Hematopoietic multipotent progenitor cell treated with erythropoietin and hydrocortisone succinate and interleukin-3 and kit ligand, for 4 days (in vitro differentiated cells): Measurements from ENCODE around the gene ZNHIT6.
"Not testable (repeated sequence)": the region's sequence is repeated elsewhere in the genome, so short reads cannot be mapped to it uniquely, and the experiment has no call there.

Source experiments
- DNase-seq: peaks from one replicate; pipeline ENCODE4 v3.0.0-alpha.2; 2015

The ZNHIT6 gene

DNA sequence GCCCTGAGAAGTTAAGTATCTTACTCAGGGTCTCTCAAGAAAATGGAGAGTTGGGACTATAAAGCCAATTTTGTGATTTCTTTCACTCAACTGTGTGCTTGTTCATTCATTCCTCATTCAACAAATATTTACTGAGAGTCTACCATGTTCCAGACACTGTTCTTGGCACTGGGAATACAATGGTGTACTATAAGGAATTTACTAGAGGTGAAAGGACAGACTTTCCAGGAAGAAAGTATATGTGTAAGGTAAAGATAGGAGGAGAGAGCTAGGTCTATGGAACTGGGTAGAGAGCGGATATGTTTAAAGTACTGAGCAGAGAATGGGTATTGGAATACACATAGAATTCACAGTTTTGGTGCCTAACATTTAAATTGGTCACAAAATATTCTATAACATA lies 42.3 kb downstream of the ZNHIT6 start:
- DNase-seq = no peak

DNA sequence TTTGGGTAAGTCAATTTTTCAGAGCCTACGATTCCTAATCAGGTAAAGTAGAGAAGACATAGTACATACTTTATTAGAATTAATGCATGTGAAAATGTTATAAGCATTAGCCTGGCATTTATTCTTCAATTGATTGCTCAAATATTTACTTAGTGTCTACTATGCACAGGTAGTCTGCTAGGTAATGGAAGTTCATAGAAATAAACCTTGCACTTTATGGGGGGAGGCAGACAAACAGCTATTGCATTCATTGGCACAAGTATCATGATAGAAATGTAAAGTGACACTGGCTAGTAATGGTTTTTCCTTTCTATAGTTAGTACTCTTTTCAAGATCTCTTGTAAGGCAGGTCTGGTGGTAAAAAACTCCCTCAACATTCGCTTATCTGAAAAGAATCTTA lies 44.9 kb downstream of the ZNHIT6 start:
- DNase-seq = no peak

DNA sequence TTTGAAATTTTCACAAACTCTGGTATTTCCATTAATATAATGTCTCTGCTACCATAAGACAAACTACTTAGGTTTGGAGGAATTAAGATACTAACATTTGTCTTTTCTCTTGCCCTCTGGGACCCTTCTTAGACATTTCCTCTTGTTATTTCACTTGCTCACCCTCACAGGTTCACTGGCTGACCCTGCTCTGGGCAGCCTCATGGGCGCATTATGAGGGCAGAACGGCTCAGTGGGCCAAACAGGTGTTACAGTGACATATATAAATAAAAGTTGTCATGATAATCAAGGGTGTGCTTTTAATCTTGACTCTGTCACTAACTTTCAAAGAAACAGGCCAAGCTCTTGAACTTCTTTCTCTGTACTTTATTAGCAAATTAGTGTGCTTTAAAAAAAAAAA lies 46.5 kb downstream of the ZNHIT6 start:
- no peak for DNase-seq

DNA sequence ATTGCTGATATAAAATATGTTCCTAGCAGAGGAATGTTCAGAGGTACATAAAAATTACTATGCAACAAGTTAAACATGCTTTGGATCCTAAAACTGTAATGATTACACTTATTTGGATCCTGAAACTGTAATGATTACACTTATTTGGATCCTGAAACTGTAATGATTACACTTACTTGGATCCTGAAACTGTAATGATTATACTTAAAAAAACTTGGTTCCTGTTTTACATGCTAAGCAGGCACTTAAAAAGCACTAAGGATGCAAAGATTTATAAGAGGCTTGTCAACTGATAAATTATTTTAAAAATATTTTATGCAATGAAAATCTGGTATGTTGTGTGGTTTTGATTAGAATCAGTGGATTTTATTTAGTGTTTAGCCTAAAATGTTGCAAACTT lies 47.7 kb downstream of the ZNHIT6 start:
- no peak for DNase-seq

DNA sequence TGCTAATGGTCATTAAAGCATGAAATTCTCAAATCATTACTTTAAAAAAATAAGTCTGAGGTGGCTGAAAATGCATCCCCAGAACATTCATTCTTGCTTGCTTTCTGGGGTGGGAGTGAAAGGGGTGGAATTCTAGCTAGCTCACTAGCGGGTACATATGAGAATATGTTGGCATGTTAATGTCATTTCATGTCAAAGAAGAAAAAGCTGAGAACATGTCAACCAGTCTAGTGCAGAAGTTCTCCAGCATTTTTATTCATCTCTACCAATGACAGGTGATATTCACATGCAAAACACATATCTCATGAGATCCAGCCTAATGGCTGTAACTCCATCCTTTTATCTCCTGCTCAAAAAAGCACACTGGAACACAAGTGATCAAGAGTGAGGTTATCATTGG lies 49.1 kb downstream of the ZNHIT6 start:
- DNase-seq = no peak

DNA sequence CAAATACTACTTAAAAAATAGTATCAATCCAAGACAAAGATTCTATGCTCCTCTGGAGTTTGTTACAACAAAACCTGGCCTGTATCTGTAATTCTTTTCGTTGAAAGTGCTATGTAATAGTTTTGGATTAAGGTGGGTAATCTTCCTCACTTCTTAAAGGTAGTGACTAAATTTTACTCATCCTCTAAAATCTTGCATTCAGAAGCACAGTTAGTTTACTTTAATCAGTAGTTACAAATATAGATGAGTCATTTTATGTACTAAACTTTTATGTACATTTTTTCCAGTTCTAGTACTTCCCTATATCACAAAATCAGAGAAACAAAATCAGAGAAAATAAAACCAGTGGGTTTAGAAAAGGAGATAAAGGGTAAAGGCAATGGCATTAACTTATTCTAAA lies 51.3 kb downstream of the ZNHIT6 start:
- no peak for DNase-seq

DNA sequence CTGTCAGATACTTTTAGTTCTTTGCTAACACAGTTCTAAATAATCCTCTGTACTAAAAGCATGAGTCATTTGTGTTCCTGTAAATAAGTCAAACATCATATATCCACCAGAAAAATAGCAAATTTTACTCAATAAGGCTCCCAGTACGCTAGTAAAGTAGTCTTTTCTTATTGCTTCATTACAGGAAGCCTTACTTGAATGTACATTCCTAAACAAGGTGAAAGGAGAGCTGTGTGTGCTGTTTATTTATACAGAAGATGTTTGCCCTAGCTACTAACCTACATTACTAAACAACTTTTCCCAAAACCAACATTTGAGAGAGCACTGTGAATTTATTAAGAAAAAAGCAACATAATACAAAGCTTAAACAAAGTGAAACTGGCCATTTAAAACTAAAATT lies 52.0 kb downstream of the ZNHIT6 start:
- no peak for DNase-seq

DNA sequence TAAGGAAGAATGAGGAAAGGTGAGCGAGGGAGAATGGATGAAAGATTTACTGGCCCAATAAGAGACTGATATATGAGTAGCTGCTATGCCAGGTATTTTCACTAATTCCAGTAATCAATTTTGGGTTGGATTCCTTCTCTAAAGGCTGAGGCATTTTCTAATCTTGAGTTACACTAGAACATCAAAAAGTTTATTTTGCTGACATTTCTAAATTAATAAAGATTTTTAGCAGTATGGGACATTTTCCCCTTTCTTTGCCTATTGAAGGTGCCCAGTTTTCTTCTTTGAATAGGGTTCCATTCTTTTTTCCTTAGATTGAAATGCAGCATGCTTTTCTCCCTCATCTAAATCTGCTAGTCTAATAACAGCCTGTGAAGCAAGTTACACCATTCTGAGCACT lies 52.9 kb downstream of the ZNHIT6 start:
- DNase-seq = no peak

DNA sequence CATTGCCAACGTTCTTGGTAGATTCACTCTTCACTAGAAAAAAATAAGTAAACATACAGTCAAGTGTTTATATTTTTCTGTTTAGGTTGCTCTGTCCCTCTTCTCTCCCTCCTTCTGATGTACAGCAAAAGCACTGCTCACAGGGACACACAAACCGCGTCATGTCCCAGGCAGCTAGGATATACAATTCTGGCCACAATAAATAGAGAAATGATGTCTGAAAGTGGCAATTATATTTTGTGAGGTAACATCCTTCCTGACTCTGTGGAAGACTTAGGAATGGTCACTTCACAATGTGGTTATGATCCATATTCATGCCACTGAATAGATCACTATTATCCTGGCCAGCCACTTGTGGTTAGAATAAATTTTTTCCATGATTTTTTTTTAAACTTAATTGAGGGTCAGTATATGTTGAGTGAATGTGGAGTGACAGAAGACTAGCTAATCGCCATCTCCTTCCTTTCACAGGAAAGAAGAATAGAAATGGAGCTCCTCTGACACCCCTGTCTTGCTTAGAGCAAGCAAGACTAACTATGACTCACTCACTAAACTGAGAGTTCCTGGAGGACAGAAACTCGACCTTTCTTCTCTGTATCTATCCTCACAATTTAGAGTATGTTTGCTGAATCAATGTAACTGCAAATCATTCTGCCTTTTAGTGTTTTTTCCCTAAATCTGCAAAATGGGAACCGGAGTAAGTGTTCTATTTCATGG lies 54.0 kb downstream of the ZNHIT6 start:
- DNase-seq = no peak

DNA sequence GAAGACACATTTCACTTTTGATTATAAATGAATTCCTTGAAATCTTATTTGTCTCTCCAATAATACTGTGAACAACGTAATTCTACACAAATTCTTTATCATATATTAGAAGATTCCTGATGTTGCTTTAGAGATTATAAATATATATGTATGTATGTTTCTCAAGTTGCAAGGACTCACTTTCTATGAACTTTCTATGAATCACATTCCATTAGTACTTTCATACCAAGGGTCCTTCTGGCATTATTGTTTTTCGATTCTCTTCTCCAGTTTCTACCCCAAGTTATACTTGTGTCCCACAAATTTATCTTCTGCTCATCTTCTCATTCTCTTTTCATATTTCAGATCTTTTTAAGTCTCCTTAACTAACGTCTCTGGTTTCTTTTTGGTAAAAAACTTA lies 55.9 kb downstream of the ZNHIT6 start:
- DNase-seq = no peak

DNA sequence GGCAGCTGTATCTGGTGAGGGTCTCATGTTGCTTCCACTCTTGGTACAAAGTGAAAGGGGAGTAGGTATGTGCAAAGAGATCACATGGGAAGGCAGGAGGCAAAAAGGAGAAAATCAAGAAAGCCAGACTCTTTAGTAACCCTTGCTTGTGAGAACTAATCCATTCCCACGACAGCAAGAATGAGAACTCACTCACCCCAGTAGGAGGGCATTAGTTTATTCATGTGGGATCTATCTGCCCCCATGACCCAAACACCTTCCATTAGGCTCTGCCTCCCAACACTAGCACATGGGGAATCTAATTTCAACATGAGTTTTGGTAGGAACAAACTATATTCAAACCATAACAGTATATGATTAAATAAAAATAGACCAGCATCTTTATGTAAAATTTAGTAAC lies 57.6 kb downstream of the ZNHIT6 start:
- DNase-seq = no peak

DNA sequence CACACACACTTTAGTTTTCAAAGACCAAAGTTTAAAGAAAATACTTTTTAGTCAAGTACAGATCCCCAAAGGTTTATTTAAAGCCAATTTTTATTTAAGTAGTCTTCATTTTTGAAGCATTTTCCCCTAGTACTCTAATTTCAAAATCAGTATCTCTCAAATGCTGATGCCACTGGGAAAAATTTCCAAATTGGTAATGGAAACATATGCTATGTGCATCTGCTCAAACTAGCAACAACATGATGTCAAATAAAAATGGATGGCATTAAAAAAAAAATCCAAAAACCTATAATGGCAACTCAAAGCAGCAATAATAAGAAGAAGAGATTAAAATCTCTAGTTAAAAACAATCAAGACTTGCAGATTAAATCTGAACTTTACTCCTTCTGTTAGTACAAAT lies 58.6 kb downstream of the ZNHIT6 start:
- DNase-seq = no peak

DNA sequence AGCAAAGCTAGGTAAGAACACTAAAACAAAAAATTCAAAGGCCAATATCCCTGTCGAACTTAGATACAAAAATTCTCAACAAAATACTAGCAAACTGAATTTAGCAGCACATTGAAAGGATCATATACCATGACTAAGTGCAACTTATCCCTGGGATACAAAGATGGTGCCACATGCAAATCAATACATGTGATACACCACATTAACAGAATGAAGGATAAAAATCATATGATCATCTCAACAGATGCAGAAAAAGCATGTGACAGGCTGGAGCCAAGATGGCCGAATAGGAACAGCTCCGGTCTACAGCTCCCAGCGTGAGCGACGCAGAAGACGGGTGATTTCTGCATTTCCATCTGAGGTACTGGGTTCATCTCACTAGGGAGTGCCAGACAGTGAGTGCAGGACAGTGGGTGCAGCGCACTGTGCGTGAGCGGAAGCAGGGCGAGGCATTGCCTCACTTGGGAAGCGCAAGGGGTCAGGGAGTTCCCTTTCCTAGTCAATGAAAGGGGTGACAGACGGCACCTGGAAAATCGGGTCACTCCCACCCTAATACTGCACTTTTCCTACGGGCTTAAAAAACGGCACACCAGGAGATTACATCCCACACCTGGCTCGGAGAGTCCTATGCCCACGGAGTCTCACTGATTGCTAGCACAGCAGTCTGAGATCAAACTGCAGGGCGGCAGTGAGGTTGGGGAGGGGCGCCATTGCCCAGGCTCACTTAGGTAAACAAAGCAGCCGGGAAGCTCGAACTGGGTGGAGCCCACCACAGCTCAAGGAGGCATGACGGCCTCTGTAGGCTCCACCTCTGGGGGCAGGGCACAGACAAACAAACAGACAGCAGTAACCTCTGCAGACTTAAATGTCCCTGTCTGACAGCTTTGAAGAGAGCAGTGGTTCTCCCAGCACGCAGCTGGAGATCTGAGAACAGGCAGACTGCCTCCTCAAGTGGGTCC lies 66.4 kb downstream of the ZNHIT6 start:
- not testable (repeated sequence) for DNase-seq

DNA sequence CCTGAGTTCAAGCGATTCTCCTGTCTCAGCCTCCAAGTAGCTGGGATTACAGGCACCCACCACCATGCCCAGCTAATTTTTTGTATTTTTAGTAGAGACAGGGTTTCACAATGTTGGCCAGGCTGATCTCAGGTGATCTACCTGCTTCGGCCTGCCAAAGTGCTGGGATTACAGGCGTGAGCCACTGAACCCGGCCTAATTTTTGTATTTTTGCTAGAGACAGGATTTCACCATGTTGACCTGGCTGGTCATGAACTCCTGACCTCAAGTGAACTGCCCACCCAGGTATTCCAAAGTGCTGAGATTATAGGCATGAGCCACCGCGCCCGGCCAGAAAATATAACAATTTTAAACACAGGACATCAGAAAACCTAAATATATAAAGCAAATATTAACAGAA lies 68.3 kb downstream of the ZNHIT6 start:
- not testable (repeated sequence) for DNase-seq

DNA sequence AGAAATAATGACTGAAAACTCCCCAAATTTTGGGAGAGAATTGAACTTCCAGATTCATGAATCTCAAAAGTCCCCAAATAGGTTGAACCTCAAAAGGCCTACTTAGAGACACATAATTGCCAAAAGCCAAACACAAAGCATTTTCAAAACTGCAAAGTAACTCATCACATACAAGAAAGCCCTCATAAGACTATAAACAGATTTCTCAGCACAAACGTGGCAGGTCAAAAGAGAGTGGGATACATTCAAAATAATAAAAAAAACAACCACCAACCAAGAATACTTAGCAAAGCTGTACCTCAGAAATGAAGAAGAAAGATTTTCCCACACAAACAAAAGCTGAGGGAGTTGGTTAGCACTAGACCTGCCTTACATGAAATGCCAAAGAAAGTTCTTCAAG lies 69.8 kb downstream of the ZNHIT6 start:
- DNase-seq = no peak

DNA sequence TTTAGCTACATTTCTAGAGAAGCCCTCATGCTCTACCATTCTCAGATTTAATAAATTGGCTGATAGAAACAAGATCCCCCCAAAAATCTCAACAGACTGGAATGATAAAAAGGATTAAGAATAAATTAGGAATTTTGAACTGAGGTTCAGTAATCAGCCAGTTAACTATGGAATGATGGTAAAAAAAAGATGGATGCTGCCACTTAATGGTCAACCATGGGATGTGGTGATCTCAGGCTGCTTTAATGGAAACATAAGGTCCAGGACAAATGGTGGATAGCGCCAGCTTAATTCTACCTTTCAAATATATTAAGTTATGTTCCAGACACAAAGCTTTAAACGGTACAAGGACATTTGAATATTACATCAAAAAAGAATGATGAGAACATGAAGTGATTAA lies 77.7 kb downstream of the ZNHIT6 start:
- no peak for DNase-seq

DNA sequence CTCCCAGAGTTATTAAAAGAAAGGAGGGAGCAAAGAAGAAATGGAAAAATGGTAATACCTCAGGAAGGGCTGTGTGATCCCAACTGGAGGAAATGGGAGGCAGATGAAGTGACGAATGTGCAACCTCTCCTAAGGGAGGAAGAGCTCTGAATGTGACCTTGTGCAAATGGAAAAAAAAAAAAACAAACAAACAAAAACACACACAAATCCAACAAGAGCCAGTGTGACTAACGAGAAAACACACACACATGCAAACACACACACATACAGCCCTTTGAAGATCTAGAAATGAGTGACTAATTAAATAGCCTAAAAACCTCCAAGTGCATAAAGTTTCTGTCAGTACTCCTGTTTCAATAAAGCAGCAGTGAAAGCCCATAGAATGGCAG lies 78.7 kb downstream of the ZNHIT6 start:
- no peak for DNase-seq

DNA sequence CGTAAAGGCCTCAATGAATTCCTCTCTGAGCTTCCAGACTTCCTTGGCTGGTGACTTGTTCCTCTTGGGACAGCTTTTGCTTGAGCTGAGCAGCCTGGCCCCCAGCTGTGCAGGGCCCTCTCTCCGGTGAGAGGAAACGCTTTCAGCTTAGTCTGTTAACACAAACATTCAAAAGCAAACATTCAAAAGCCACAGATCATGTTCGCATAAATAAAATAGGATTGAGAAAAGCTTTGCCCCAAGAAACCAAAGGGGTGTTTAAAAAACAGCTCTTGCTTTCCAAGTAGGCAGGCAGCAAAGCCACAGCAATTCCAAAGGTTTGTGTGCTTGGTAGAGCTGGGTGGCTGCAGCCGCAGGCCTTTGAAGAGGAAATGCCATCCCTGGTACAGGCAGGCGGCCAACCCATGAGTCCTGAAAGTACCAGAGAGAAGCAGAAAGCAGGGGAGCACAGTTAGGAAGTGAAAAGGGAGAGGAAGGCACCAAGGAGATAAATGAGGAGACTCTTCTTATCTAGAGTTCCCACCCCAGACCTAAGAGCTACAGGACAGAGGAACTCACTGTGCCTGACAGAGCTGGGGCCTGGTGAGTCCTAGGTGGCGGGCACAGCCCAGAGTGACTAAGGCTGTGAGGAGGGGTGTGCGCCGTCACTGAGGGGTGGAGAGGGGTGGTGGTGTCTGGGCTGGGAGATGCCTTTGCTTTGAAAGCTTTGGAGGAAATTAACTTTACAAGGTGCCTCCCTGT lies 79.3 kb downstream of the ZNHIT6 start:
- peak; percentile 90 for DNase-seq

DNA sequence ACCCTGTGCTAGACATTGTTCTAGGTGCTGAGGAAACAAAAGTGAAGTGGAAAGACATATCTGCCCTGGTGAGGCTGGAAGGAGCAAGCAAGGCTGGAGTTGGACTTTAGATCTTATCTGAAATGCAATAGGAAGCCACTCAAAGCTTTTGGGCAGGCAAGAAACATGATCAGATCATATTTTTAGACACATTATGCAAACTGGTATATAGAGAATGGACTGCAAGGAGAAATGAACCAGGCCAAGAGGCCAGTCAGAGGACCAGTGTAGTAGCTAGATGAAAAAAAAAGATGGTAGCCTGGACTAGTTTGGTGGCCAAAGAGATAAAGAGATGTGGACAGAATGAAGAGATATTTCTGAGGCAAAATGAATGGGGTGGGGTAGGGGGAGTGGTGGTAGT lies 81.4 kb downstream of the ZNHIT6 start:
- DNase-seq = no peak

DNA sequence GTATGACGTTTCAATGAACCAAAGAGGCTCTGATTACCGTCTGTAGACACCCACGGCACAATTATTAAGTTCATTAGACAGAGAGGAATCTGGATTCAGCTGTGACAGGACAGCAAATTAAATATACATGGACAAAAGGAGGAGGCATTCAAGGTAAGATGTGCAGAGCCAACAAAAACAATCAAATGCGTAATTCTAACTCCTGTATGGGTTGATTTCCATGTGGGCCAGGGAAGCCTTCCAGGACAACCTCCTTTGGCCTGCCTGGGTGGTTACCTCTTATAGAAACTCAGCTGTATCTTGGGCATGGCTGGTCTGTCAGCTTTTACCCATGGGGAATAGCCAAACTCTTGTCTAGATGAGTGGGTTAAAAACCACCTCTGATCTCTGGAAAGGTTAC lies 83.9 kb downstream of the ZNHIT6 start:
- no peak for DNase-seq

DNA sequence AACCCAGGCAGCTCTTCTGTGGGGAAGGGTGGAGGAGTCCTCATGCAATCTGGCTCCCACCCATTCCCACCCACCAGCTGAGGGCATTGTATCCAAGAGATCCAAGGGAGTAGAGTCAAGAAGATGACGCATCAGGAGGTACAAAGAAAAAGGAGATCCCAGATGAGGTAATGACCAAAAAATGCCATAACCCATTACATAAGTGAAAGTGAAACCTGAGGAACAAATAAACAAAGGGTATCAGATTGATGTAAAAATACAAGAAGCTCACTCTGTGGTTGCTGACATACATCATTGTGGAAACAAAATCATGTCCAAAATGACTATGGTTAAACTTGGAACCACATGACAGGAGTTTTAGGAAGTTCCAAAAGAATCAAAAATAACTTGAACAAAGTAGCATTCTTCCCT lies 85.2 kb downstream of the ZNHIT6 start:
- no peak for DNase-seq

DNA sequence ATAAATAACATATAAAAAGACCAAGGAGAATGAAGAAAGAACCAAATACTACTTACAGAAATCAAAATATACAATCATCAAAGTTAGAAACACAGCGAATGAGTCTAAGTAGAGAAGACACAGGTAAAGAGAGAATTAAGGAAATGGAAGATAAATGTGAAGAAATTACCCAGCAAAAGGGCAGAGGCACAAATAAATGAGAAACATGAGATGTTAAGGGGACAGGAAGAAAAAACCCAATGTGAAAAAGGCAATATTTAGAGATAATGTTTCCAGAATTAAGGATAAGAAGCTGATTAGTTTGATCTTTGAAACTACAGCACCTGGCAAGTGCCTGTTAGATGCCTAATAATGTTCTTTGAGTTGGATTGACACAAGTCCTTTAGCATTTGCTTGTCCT lies 86.8 kb downstream of the ZNHIT6 start:
- DNase-seq = no peak

DNA sequence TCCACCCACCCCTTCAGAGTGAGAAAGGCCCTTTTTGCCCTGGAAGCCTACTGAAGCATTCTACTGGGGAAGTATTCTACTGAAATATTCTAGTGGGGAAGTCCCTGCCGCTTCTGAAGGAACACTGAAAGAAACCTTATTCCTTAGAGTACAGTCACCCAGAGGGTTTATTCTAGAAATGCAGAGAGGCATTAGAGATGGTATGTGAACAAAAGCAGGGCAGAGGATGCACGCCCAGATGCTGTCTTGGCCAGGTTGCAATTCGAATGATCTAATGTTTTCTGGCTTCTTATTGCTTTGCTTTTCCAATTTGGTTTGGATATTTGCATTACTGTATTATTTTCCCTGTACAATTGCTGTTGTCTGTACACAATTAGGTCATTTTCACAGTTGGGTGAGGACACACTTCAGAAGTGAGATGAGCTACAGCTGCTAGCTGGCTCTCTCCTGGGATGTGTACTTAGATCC lies 90.6 kb downstream of the ZNHIT6 start:
- DNase-seq = no peak

DNA sequence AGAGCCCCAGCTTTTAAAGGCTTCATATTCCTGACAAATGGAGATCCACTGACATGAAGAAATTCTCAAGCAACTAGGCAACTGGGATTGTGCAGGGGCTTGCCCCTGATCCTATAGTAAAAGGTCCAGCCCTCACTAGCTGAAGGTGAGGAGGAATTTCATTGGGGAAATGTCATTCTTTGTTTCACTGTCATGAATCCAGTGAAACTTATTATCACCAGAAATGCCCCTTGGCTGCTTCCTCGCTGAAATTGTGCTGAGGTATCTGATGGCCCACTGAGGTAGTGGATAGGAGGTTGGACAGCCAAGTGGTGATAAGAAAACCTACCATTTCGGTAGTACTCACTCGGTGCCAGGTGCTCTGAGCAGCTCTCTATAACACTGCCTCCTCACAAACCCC lies 91.5 kb downstream of the ZNHIT6 start:
- no peak for DNase-seq
